Epithelial cell of esophagus (primary cell): ENCODE results near the gene SLC2A1.

Experiments used
- DNase-seq: peaks from one replicate; pipeline ENCODE4 v3.0.0; 2010; ENCODE audit warnings: low read depth
- H3K4me3 ChIP-seq: 2 replicates; pipeline ENCODE4 v1.5.1; 2011; ENCODE audit warnings: mild to moderate bottlenecking, low read length, control low read depth
- CTCF ChIP-seq: IDR thresholded peaks from 2 replicates; pipeline ENCODE4 v1.5.1; 2011; ENCODE audit warnings: low read depth, mild to moderate bottlenecking, low read length, control low read depth, inconsistent platforms; ENCODE audit not compliant: insufficient read depth; ENCODE audit errors: missing control alignments

Gene SLC2A1

DNA sequence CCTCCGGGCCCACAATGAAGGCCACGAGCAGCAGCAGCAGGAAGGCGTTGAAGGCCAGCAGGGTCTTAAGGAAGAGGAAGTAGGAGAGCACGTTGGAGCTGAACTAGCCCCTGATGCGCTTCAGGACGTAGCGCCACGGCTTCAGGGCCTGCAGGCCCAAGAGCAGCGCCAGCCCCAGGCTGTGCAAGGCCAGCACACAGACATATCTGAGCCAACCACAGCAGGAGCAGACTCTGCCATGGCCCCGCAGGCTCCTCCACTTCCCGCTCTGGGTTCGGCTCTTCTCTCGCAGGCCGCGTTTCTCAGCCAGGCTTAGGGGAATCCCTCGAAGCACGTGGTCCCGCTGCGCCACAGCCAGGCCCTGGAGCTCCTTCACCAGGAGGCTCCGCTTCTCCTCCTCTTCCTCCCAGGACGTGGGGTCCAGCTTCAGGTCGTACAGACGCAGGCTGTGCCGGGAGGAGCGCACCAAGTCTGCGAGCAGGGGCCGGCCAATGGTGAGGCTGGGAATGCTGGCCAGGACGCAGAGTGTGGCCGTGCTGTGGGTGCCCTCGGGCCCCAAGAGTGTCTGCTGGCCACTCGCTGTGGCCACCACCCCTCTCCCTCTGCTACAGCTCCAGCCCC, 70.5 kb downstream of the SLC2A1 start:
- no peak for DNase-seq
- no peak overlapping the region for H3K4me3 ChIP-seq
- no peak for TF ChIP-seq CTCF

- TF ChIP-seq CTCF, result no peak
- no peak overlapping the region for H3K4me3 ChIP-seq
- no peak for DNase-seq
Observed at GRCh38 chr1:42887366-42887765, 71.3 kb downstream of the SLC2A1 start.

GRCh38 chr1:42886800-42887199, 71.9 kb downstream of the SLC2A1 start:
- H3K4me3 ChIP-seq, result no peak overlapping the region
- no peak for TF ChIP-seq CTCF
- no peak for DNase-seq

DNA sequence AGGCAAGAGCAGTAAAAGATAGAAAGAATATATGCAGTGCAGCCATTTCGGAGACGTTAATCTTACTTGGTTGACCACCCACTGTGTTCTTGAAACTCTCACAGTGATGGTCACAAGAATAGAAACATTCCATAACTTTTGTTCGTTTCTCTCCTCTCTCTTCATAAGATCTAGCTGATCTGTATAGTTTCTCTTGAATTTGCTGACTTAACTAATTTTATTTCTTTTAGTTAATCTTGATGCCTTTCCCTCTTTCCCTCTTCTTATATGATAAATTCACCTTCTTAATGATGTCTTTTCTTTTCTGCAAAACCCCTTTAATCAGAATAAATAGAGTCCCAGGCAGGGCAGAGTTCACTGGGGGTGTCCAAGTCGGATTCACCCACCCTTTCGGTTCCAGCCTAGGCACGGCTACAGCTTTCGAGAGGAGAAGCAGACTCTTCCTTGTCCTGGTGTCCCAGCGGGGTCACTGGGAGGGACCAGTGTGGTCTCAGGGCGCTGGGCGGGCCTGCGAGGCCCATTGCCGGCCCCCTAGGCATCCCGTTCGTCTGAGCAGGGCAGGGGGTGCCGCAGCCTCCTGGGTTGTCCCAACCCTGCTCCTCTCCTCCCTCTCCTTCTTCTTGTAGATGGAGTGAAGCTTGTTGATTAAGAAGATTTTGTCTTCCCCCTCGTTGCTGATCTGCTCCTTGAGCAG, 72.5 kb downstream of the SLC2A1 start:
- no peak overlapping the region for H3K4me3 ChIP-seq
- TF ChIP-seq CTCF, result no peak
- no peak for DNase-seq

- no peak for DNase-seq
- TF ChIP-seq CTCF, result no peak
- no peak overlapping the region for H3K4me3 ChIP-seq
Observed at GRCh38 chr1:42880384-42880783, 78.3 kb downstream of the SLC2A1 start.

- no peak for TF ChIP-seq CTCF
- no peak overlapping the region for H3K4me3 ChIP-seq
- no peak for DNase-seq
Observed at GRCh38 chr1:42877380-42877779, 81.3 kb downstream of the SLC2A1 start.

DNA sequence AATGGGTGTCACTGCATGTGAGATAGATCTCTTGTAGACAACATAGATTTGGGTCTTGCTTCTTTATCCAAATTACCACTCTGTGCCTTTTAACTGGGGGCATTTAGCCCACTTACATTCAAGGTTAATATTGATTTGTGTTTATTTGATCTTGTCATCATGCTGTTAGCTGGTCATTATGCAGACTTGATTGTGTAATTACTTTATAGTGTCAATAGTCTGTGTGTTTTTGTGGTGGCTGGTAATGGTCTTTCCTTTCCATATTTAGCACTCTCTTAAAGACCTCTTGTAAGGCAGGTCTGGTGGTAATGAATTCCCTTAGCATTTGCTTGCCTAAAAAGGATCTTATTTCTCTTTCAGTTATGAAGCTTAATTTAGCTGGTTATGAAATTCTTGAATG, 82.7 kb downstream of the SLC2A1 start:
- no peak for TF ChIP-seq CTCF
- no peak overlapping the region for H3K4me3 ChIP-seq
- DNase-seq, result no peak
